GM12864 (cell line): Measurements from ENCODE around the gene TOP2B.

Experiments
- DNase-seq: peaks from one replicate; pipeline ENCODE4 v3.0.0-alpha.2; 2011; ENCODE audit warnings: low read depth
- H3K4me3 ChIP-seq: 2 replicates; pipeline ENCODE4 v1.5.1; 2011; ENCODE audit warnings: mild to moderate bottlenecking, low read depth, low read length, control low read depth
- CTCF ChIP-seq: IDR thresholded peaks from 2 replicates; pipeline ENCODE4 v1.5.1; 2011; ENCODE audit warnings: low read depth, mild to moderate bottlenecking, moderate library complexity, low read length, control low read depth, inconsistent platforms; ENCODE audit errors: missing control alignments

TOP2B gene

GRCh38 chr3:25572336-25572735 lies 92.4 kb downstream of the TOP2B start:
- TF ChIP-seq CTCF, result no peak
- DNase-seq, result no peak
- H3K4me3 ChIP-seq, result no peak overlapping the region

GRCh38 chr3:25571285-25571684 lies 93.4 kb downstream of the TOP2B start:
- H3K4me3 ChIP-seq, result no peak overlapping the region

GRCh38 chr3:25568525-25569078 lies 96.1 kb downstream of the TOP2B start:
- TF ChIP-seq CTCF, result no peak

More at GRCh38 chr3:25571285-25571684, 93.4 kb downstream of the TOP2B start:
- no peak for TF ChIP-seq CTCF
- DNase-seq, result no peak

GRCh38 chr3:25567806-25568524 lies 96.7 kb downstream of the TOP2B start:
- no peak for TF ChIP-seq CTCF
- no peak overlapping the region for H3K4me3 ChIP-seq
- no peak for DNase-seq

More at GRCh38 chr3:25568525-25569078, 96.1 kb downstream of the TOP2B start:
- no peak overlapping the region for H3K4me3 ChIP-seq
- DNase-seq, result no peak

GRCh38 chr3:25567388-25567787 lies 97.3 kb downstream of the TOP2B start:
- TF ChIP-seq CTCF, result no peak
- no peak for DNase-seq
- no peak overlapping the region for H3K4me3 ChIP-seq

- no peak for TF ChIP-seq CTCF
- no peak overlapping the region for H3K4me3 ChIP-seq
- DNase-seq, result no peak
Measured at GRCh38 chr3:25566358-25566920, 98.3 kb downstream of the TOP2B start.
